Neuronal stem cell (in vitro differentiated cells): ENCODE data around the gene UBAC1.

ENCODE experiments used
- DNase-seq: peaks from one replicate; pipeline ENCODE4 v3.0.0-alpha.2; 2013; ENCODE audit warnings: low spot score
- H2AFZ ChIP-seq: one replicate; pipeline ENCODE4 v1.6.1; 2013; ENCODE audit warnings: mild to moderate bottlenecking, low read length, inconsistent platforms
- H2AK5ac ChIP-seq: 2 replicates; pipeline ENCODE4 v1.6.1; 2013; ENCODE audit warnings: low read depth, mild to moderate bottlenecking, inconsistent platforms, low read length, moderate library complexity, mixed read lengths
- H2BK120ac ChIP-seq: 2 replicates; pipeline ENCODE4 v1.6.1; 2013; ENCODE audit warnings: low read depth, mild to moderate bottlenecking, inconsistent platforms, low read length, moderate library complexity, mixed read lengths
- H2BK12ac ChIP-seq: one replicate; pipeline ENCODE4 v1.6.1; 2013; ENCODE audit warnings: low read length, inconsistent platforms
- H2BK15ac ChIP-seq: 2 replicates; pipeline ENCODE4 v1.6.1; 2013; ENCODE audit warnings: mild to moderate bottlenecking, low read length, inconsistent platforms, mixed read lengths
- H2BK5ac ChIP-seq: one replicate; pipeline ENCODE4 v1.6.1; 2013; ENCODE audit warnings: inconsistent platforms, mild to moderate bottlenecking, low read length, moderate library complexity
- H3K14ac ChIP-seq: one replicate; pipeline ENCODE4 v1.6.1; 2013; ENCODE audit warnings: low read length, inconsistent platforms
- H3K18ac ChIP-seq: 2 replicates; pipeline ENCODE4 v1.6.1; 2013; ENCODE audit warnings: low read length, inconsistent platforms
- H3K23ac ChIP-seq: 2 replicates; pipeline ENCODE4 v1.6.1; 2013; ENCODE audit warnings: low read depth, mild to moderate bottlenecking, mixed read lengths, low read length, inconsistent platforms; ENCODE audit not compliant: poor library complexity
- H3K27ac ChIP-seq: replicated peaks from 3 replicates; pipeline ENCODE4 v1.5.1; 2013; ENCODE audit warnings: low read length, inconsistent platforms
- H3K27me3 ChIP-seq, 3 experiments: 2 replicates each; pipeline ENCODE4 v1.6.1; 2013; ENCODE audit warnings: low read length in 3 of 3, mild to moderate bottlenecking in 2 of 3, inconsistent platforms in 1 of 3, low read depth in 1 of 3, mixed read lengths in 1 of 3, moderate library complexity in 1 of 3; ENCODE audit not compliant: control insufficient read depth in 3 of 3, insufficient read depth in 3 of 3
- H3K36me3 ChIP-seq, 2 donors: replicated peaks in 1 of 2; 2 replicates each; pipeline ENCODE4 v1.6.1; 2013; ENCODE audit warnings: low read length in 2 of 2; ENCODE audit not compliant: control insufficient read depth in 2 of 2, insufficient read depth in 2 of 2
- H3K4ac ChIP-seq: 2 replicates; pipeline ENCODE4 v1.6.1; 2013; ENCODE audit warnings: inconsistent platforms, mild to moderate bottlenecking, low read length, moderate library complexity
- H3K4me1 ChIP-seq, 2 donors: 1 replicate in 1 of 2; 2 replicates in 1 of 2; pipeline ENCODE4 v1.6.1; 2013; ENCODE audit warnings: low read length in 2 of 2, low read depth in 1 of 2; ENCODE audit not compliant: control insufficient read depth in 2 of 2, insufficient read depth in 1 of 2
- H3K4me2 ChIP-seq: one replicate; pipeline ENCODE4 v1.6.1; 2013; ENCODE audit warnings: mild to moderate bottlenecking, low read length, inconsistent platforms; ENCODE audit not compliant: insufficient read depth, poor library complexity, severe bottlenecking
- H3K4me3 ChIP-seq, 2 donors: 2 replicates each; pipeline ENCODE4 v1.5.1; 2013; ENCODE audit warnings: low read length in 2 of 2, mild to moderate bottlenecking in 2 of 2, inconsistent platforms in 1 of 2, moderate library complexity in 1 of 2
- H3K79me1 ChIP-seq: one replicate; pipeline ENCODE4 v1.6.1; 2013; ENCODE audit warnings: low read depth, mild to moderate bottlenecking, inconsistent platforms, low read length, moderate library complexity
- H3K9ac ChIP-seq: one replicate; pipeline ENCODE4 v1.6.1; 2013; ENCODE audit warnings: mild to moderate bottlenecking, low read depth, low read length, inconsistent platforms; ENCODE audit not compliant: poor library complexity
- H3K9me3 ChIP-seq, 2 donors: replicated peaks in 1 of 2; 2 replicates each; pipeline versions ENCODE3 to v1.6.1; 2013; ENCODE audit warnings: low read length in 2 of 2, mild to moderate bottlenecking in 2 of 2, inconsistent platforms in 1 of 2, low read depth in 1 of 2, mixed read lengths in 1 of 2, moderate library complexity in 1 of 2; ENCODE audit not compliant: control insufficient read depth in 2 of 2, insufficient read depth in 1 of 2
- H4K8ac ChIP-seq: one replicate; pipeline ENCODE4 v1.6.1; 2013; ENCODE audit warnings: low read depth, mild to moderate bottlenecking, inconsistent platforms, low read length, moderate library complexity
- H4K91ac ChIP-seq: one replicate; pipeline ENCODE4 v1.6.1; 2013; ENCODE audit warnings: low read length, low read depth, mild to moderate bottlenecking, inconsistent platforms; ENCODE audit not compliant: poor library complexity
- WGBS, 2 donors: extraction: QIAGEN DNeasy Blood & Tissue Kit; methylation state at CpG; one replicate each; pipeline ENCODE4 v1.1.7; 2013; ENCODE audit warnings: missing lambda C conversion rate in 2 of 2, mixed read lengths in 1 of 2; ENCODE audit not compliant: insufficient read length in 2 of 2, insufficient replicate concordance in 1 of 2; ENCODE audit errors: extremely low coverage in 2 of 2; 5-methylcytosine and 5-hydroxymethylcytosine counted together

The UBAC1 gene

GRCh38 chr9:135926402-135927194 is 34.6 kb downstream of the UBAC1 start:
- Histone ChIP-seq H3K23ac (peak overlapping the region; percentile 80), H4K91ac (peak overlapping the region; percentile 3), H2BK12ac (no peak overlapping the region), H2BK5ac (peak overlapping the region; percentile 87), H2BK15ac (no peak overlapping the region), H3K27ac (no peak overlapping the region), H3K4me3 (no peak overlapping the region), H3K4me2 (no peak overlapping the region), H2AFZ (no peak overlapping the region), H2AK5ac (no peak overlapping the region), H3K4ac (no peak overlapping the region), H4K8ac (peak overlapping the region; percentile 43), H2BK120ac (no peak overlapping the region), H3K9ac (no peak overlapping the region), H3K79me1 (peaks cover 5% of the 10 kb centered on the region), H3K27me3 (no peaks in the 10 kb centered on the region), H3K4me1 (no peaks in the 10 kb centered on the region), H3K18ac (peak overlapping the region; percentile 28), H3K14ac (no peak overlapping the region), H3K9me3 (peaks cover 0 to 7% of the 10 kb centered on the region in 2 donors), H3K36me3 (peaks cover 9 to 13% of the 10 kb centered on the region in 2 donors)
- no peak for DNase-seq
- no CpG with 5 or more reads among the region's 27 CpGs for WGBS, 2 donors

GRCh38 chr9:135925496-135926133 is 35.6 kb downstream of the UBAC1 start:
- no peaks in the 10 kb centered on the region for H3K4me1 ChIP-seq
- no peak overlapping the region for H2BK5ac ChIP-seq
- no peak overlapping the region for H2AFZ ChIP-seq
- DNase-seq: no peak
- peaks cover 3% of the 10 kb centered on the region in 2 donors for H3K36me3 ChIP-seq
- H4K91ac ChIP-seq: no peak overlapping the region
- H3K23ac ChIP-seq: no peak overlapping the region
- WGBS, 2 donors: no CpG with 5 or more reads among the region's 19 CpGs
- H3K4me3 ChIP-seq: no peak overlapping the region
- no peak overlapping the region for H3K4me2 ChIP-seq
- no peak overlapping the region for H3K14ac ChIP-seq
- H2AK5ac ChIP-seq: no peak overlapping the region
- no peak overlapping the region for H3K18ac ChIP-seq
- no peaks in the 10 kb centered on the region for H3K27me3 ChIP-seq
- no peak overlapping the region for H3K27ac ChIP-seq
- peaks cover 0 to 4% of the 10 kb centered on the region in 2 donors for H3K9me3 ChIP-seq
- no peak overlapping the region for H2BK12ac ChIP-seq
- no peak overlapping the region for H3K9ac ChIP-seq
- H3K79me1 ChIP-seq: peaks cover 5% of the 10 kb centered on the region
- H2BK120ac ChIP-seq: no peak overlapping the region
- no peak overlapping the region for H3K4ac ChIP-seq
- H2BK15ac ChIP-seq: no peak overlapping the region
- H4K8ac ChIP-seq: no peak overlapping the region

GRCh38 chr9:135924628-135925338 is 36.4 kb downstream of the UBAC1 start:
- Histone ChIP-seq H3K23ac (no peak overlapping the region), H3K27ac (no peak overlapping the region), H2BK12ac (no peak overlapping the region), H2AK5ac (no peak overlapping the region), H4K8ac (no peak overlapping the region), H3K4ac (no peak overlapping the region), H3K9ac (peak overlapping the region; percentile 77), H2BK15ac (no peak overlapping the region), H3K4me1 (no peaks in the 10 kb centered on the region), H3K4me3 (no peak overlapping the region), H3K36me3 (peaks cover 0 to 3% of the 10 kb centered on the region in 2 donors), H3K4me2 (no peak overlapping the region), H2BK120ac (no peak overlapping the region), H3K9me3 (peaks cover 0 to 11% of the 10 kb centered on the region in 2 donors), H3K14ac (no peak overlapping the region), H4K91ac (no peak overlapping the region), H2BK5ac (no peak overlapping the region), H3K27me3 (no peaks in the 10 kb centered on the region), H3K79me1 (peaks cover 5% of the 10 kb centered on the region), H2AFZ (no peak overlapping the region), H3K18ac (no peak overlapping the region)
- no CpG with 5 or more reads among the region's 27 CpGs for WGBS, 2 donors
- no peak for DNase-seq

- Histone ChIP-seq H2BK12ac (no peak overlapping the region), H3K9ac (no peak overlapping the region), H4K8ac (no peak overlapping the region), H3K23ac (no peak overlapping the region), H2BK5ac (no peak overlapping the region), H2AK5ac (no peak overlapping the region), H3K79me1 (peaks cover 5% of the 10 kb centered on the region), H3K4me3 (no peak overlapping the region), H3K27me3 (no peaks in the 10 kb centered on the region), H2BK120ac (no peak overlapping the region), H3K4me1 (no peaks in the 10 kb centered on the region), H3K4me2 (no peak overlapping the region), H3K4ac (no peak overlapping the region), H3K18ac (no peak overlapping the region), H2BK15ac (no peak overlapping the region), H3K36me3 (peaks cover 0 to 3% of the 10 kb centered on the region in 2 donors), H3K9me3 (peaks cover 10 to 22% of the 10 kb centered on the region in 2 donors), H3K27ac (no peak overlapping the region), H4K91ac (no peak overlapping the region), H3K14ac (no peak overlapping the region), H2AFZ (no peak overlapping the region)
- DNase-seq: no peak
- WGBS, 2 donors: no CpG with 5 or more reads among the region's 13 CpGs
Observed at GRCh38 chr9:135923508-135923907, 37.7 kb downstream of the UBAC1 start.
